Thoracic aorta (tissue), 2 donors: ENCODE measurements around the gene NT5DC4. TPM values are rescaled to one million over a fixed set of nuclear protein-coding genes. Genes with fewer than 3 reads are reported as not detected.
A peak's percentile ranks its signal among the peaks of the same experiment; 100 is the strongest.

ENCODE experiments used
- ATAC-seq: fragments of 150-250 bp; one replicate; pipeline ENCODE4 v1.8.0; 2017; ENCODE audit warnings: low read depth; ENCODE audit not compliant: insufficient number of reproducible peaks, low FRiP score
- DNase-seq: peaks from one replicate; pipeline ENCODE4 v3.0.0-alpha.2; 2020; ENCODE audit warnings: low spot score
- H3K27ac ChIP-seq, 2 donors: fragments of 200-600 bp; sonication (generic); 1 replicate in 1 of 2; 2 replicates in 1 of 2; pipeline ENCODE4 v1.5.1; 2016; ENCODE audit warnings: mild to moderate bottlenecking in 2 of 2, moderate library complexity in 2 of 2
- H3K27me3 ChIP-seq: fragments of 200-600 bp; sonication (generic); replicated peaks from 2 replicates; pipeline ENCODE4 v1.6.0; 2016; ENCODE audit warnings: mild to moderate bottlenecking; ENCODE audit not compliant: insufficient read depth
- H3K36me3 ChIP-seq: fragments of 200-600 bp; sonication (generic); one replicate; pipeline ENCODE4 v1.5.1; 2016
- H3K4me1 ChIP-seq, 2 donors: fragments of 200-600 bp; sonication (generic); 1 replicate in 1 of 2; 2 replicates in 1 of 2; pipeline versions ENCODE4 v1.5.1 to v1.6.0; 2016; ENCODE audit warnings: low read depth in 2 of 2, mild to moderate bottlenecking in 1 of 2; ENCODE audit not compliant: control insufficient read depth in 1 of 2
- H3K4me3 ChIP-seq: fragments of 200-600 bp; sonication (generic); 2 replicates; pipeline ENCODE4 v1.5.1; 2016; ENCODE audit warnings: mild to moderate bottlenecking
- H3K9me3 ChIP-seq: fragments of 200-600 bp; sonication (generic); 2 replicates; pipeline ENCODE4 v1.5.1; 2016
- total RNA-seq, 2 donors: library from RNA; depleted of rRNA; stranded (reverse); fragments of >200 nt; gene quantifications; one replicate each; pipeline versions ENCODE4 v1.1.0 to v1.2.3, GENCODE V29; 2016
- TF ChIP-seq, protein P1 (sequence below): fragments of 200-600 bp; sonication (generic); IDR thresholded peaks from one replicate; pipeline ENCODE4 v1.5.1; 2019; ENCODE audit warnings: antibody characterized with exemption

Gene NT5DC4
- total RNA-seq, 2 donors from 2014 or later = not detected

DNA sequence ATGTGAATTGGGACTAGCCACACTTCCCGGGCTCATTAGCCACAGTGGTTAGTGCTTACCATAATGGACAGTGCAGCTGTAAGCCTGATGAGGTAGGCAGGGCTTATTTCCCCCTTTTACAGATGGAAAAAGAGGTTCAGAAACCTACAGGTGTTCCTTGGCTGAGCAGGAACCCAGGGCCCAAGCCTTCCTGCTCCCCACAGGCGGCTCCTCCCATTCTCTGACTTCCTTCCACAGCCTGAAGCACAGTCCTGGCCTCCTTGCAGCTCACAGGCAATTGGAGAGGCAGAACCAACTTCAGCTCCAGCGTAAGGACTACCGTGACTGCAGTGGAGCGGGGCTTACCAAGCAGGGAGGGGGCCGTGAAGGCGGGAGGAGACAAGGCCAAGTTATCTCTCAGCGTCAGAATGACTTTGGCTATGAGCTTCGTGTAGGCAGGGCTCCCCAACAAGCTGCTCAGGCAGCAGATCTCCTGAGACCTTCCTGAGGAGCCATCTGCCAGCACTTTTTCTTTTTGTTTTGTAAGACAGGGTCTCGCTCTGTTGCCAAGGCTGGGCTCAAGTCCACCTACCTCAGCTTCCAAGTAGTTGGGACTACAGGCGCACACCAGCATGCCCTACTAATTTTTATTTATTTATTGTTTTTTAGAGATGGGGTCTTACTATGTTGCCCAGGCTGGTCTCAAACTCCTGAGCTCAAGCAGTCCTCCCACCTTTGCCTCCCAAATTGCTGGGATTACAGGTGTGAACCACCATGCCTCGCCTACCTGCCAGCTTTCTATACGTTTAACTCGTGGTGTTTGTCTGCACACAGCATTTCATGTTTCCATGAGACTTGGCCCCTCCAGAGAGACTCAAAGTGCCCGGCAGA is 34.2 kb upstream of the NT5DC4 start:
- H3K27me3 ChIP-seq = no peaks in the 10 kb centered on the region
- TF ChIP-seq, protein P1, sequence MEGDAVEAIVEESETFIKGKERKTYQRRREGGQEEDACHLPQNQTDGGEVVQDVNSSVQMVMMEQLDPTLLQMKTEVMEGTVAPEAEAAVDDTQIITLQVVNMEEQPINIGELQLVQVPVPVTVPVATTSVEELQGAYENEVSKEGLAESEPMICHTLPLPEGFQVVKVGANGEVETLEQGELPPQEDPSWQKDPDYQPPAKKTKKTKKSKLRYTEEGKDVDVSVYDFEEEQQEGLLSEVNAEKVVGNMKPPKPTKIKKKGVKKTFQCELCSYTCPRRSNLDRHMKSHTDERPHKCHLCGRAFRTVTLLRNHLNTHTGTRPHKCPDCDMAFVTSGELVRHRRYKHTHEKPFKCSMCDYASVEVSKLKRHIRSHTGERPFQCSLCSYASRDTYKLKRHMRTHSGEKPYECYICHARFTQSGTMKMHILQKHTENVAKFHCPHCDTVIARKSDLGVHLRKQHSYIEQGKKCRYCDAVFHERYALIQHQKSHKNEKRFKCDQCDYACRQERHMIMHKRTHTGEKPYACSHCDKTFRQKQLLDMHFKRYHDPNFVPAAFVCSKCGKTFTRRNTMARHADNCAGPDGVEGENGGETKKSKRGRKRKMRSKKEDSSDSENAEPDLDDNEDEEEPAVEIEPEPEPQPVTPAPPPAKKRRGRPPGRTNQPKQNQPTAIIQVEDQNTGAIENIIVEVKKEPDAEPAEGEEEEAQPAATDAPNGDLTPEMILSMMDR = no peak
- no peak overlapping the region for H3K4me3 ChIP-seq
- no peak overlapping the region for H3K27ac ChIP-seq
- ATAC-seq (no peak), DNase-seq (no peak)
- H3K9me3 ChIP-seq = no peaks in the 10 kb centered on the region
- H3K36me3 ChIP-seq = no peaks in the 10 kb centered on the region
- peaks cover 0 to 10% of the 10 kb centered on the region in 2 donors for H3K4me1 ChIP-seq

DNA sequence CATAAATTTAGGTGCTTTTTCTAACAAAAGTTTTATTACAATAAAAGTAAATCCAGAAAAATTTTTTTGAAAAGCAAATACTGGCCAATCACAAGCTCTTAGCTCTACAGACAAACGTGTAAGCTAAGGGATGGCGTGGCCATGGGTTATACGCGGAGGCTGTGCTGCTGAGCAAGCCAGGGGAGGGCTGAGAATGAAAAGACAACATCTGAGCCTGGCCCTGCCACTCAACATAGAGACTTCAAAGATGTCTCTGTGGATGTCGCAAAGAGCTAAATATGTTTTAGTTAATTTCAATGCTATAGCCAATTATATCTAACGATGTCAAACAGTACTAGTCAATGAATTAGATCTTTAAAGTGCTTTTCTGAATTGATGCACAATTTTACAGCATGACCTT is 33.3 kb upstream of the NT5DC4 start:
- no peaks in the 10 kb centered on the region for H3K9me3 ChIP-seq
- no peak overlapping the region for H3K4me3 ChIP-seq
- TF ChIP-seq, protein P1 = no peak
- H3K36me3 ChIP-seq = no peaks in the 10 kb centered on the region
- ATAC-seq (no peak), DNase-seq (no peak)
- no peaks in the 10 kb centered on the region for H3K27me3 ChIP-seq
- peaks cover 0 to 10% of the 10 kb centered on the region in 2 donors for H3K4me1 ChIP-seq
- H3K27ac ChIP-seq = no peak overlapping the region

DNA sequence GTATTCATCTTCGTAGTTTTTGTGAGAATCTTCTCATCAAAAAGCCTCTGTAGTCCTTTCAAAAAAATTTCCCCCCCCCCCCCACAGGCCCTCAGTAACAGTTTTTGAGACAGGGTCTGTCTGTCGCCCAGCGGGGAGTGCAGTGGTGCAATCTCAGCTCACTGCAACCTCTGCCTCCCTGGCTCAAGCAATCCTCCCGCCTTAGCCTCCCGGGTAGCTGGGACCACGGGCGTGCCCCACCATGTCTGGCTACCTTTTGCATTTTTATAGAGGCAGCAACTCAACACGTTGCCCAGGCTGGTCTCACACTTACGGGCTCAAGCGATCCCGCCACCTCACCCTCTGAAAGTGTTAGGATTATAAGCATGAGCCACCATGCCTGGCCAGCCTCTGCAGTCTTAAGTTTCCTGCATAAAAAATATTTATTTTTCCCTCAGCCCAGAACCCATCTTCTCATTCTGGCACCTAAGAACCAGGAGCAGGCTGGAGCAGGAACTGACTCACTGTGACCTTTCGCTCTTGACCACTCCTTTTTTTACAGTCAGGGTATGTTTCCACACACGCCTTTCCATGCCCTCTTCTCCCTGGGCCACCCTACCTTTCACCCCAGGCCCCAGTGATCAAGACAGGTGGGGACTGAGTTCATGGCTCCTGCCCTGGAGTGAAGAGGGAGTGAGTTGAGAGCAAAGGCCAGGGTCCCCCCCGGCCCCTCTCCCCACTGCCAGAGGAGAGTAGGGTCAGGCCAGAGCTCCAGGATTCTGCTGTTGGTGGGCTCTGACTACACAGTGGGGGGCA is 32.5 kb upstream of the NT5DC4 start:
- H3K27ac ChIP-seq = no peak overlapping the region
- peaks cover 0 to 10% of the 10 kb centered on the region in 2 donors for H3K4me1 ChIP-seq
- H3K27me3 ChIP-seq = no peaks in the 10 kb centered on the region
- no peaks in the 10 kb centered on the region for H3K36me3 ChIP-seq
- H3K4me3 ChIP-seq = no peak overlapping the region
- TF ChIP-seq, protein P1 = no peak
- H3K9me3 ChIP-seq = no peaks in the 10 kb centered on the region
- DNase-seq = no peak
- no peak for ATAC-seq

DNA sequence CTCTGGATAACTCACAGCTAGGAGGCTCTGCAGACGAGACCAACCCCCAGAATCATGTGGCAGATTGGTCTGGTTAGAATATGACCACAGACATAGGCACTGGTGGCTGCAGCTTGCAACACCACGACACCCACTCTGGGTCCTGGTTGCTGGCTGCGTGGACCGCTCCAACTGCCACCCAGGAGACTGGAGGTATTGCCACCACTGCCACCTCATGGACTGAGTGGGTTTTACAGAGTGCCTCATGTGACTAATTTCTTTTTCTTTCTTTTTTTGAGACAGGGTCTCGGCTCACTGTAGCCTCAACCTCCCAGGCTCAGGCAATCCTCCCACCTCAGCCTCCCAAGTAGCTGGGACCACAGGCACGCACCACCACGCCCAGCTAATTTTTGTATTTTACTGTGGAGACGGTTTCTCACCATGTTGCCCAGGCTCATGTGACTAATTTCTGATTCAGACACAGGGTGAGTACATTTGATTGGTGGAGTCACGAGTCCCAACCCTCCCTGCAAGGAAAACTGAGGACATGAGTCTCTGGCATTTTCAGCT is 29.9 kb upstream of the NT5DC4 start:
- H3K9me3 ChIP-seq = no peaks in the 10 kb centered on the region
- H3K4me3 ChIP-seq = peak overlapping the region; percentile 55
- no peaks in the 10 kb centered on the region for H3K36me3 ChIP-seq
- H3K27ac ChIP-seq = no peak overlapping the region
- peak; percentile 83 for ATAC-seq
- no peak for DNase-seq
- TF ChIP-seq, protein P1 = peak; percentile 67
- H3K4me1 ChIP-seq = peaks cover 0 to 10% of the 10 kb centered on the region in 2 donors
- H3K27me3 ChIP-seq = no peaks in the 10 kb centered on the region

DNA sequence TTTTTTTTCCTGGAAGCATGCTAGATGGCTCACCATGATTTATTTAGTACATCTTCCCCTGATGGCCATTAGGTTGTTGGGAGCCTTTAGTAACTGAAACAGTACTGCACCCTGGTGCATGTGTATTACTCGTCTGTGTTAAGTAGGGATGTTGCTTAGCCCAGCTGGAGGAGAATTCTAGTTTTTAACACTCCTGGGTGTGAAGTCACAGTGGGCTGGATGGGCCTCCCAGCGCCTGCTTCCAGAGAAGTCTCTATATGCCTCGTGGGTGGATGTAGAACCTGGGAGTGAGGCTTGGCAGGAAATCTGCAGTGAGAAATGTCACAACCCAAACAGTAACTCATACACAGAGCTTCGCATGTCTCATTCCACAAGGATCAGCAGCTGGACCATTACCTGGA is 28.9 kb upstream of the NT5DC4 start:
- no peak for ATAC-seq
- no peak overlapping the region for H3K27ac ChIP-seq
- no peak for DNase-seq

More for the DNA sequence above, 28.9 kb upstream of the NT5DC4 start:
- H3K9me3 ChIP-seq = no peaks in the 10 kb centered on the region
- no peaks in the 10 kb centered on the region for H3K27me3 ChIP-seq
- TF ChIP-seq, protein P1 = no peak
- no peaks in the 10 kb centered on the region for H3K36me3 ChIP-seq
- peaks cover 0 to 10% of the 10 kb centered on the region in 2 donors for H3K4me1 ChIP-seq
- H3K4me3 ChIP-seq = no peak overlapping the region
